ENCODE data around the gene CCDC178. TPM values are rescaled to one million over a fixed set of nuclear protein-coding genes. Genes with fewer than 3 reads are reported as not detected.

The CCDC178 gene
- total RNA-seq, 1 donor, result 0.72 TPM

DNA sequence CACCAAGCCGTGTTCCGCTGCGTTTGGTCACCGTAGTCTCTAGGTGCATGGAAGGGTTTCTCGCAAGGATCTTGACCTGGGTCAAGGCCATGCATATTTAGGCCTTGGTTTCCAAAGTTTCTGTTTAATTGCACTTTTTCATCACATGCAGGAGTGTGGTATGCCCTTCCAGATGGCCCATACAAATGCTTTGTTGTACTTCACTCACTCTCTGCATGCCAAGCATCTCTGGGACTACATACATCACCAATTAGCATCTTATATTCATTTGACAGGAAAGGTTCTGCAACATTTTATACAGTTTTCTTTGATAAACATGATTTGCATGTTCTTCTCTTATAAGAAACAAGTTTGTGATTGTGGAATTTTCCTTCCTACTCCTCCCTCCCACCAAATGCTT is 534.9 kb downstream of the CCDC178 start:
- no peak overlapping the region for H3K4me3 ChIP-seq (ENCODE audit: low read depth, low read length)
- DNase-seq (ENCODE audit: low read depth), result no peak
- TF ChIP-seq, protein P1, sequence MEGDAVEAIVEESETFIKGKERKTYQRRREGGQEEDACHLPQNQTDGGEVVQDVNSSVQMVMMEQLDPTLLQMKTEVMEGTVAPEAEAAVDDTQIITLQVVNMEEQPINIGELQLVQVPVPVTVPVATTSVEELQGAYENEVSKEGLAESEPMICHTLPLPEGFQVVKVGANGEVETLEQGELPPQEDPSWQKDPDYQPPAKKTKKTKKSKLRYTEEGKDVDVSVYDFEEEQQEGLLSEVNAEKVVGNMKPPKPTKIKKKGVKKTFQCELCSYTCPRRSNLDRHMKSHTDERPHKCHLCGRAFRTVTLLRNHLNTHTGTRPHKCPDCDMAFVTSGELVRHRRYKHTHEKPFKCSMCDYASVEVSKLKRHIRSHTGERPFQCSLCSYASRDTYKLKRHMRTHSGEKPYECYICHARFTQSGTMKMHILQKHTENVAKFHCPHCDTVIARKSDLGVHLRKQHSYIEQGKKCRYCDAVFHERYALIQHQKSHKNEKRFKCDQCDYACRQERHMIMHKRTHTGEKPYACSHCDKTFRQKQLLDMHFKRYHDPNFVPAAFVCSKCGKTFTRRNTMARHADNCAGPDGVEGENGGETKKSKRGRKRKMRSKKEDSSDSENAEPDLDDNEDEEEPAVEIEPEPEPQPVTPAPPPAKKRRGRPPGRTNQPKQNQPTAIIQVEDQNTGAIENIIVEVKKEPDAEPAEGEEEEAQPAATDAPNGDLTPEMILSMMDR (IDR thresholded peaks at IDR 0.05; ENCODE audit: insufficient read depth, low read length), result no peak

DNA sequence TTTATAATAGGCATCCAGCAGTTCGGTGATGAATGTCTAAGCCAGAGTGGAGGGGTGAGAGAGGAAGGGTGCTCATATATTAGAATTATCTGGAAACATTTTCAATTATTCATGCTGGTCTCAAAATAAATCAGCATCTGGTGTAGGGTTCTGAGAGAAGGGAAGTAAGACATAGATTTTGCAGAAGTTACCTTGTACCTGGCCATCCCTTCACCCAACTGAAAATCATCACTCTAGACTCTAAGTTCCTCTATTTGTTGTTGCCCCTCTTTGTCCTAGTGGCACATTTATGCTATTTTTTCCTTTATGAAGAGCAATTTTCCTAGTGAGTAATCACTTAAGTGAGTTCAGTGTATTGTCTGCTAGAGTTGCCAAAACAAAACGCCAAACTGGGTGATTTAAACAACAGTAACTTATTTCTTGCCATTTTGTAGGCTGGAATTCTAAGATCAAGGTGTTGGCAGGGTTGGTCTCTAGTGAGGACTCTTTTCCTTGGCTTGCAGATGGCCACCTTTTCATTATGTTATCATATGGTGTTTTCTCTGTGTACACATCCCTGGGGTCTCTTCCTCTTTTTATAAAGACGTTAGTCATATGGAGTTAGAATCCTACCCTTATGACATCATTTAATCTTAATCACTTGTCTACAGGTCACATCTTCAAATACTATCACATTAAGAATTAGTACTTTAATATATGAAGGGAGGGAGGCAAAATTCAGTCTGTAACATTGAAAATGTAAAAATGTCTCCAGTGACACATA is 537.8 kb downstream of the CCDC178 start:
- H3K4me3 ChIP-seq (ENCODE audit: low read depth, low read length), result no peak overlapping the region
- TF ChIP-seq, protein P1 (IDR thresholded peaks at IDR 0.05; ENCODE audit: insufficient read depth, low read length), result no peak
- DNase-seq (ENCODE audit: low read depth), result no peak

- DNase-seq (ENCODE audit: low read depth), result peak; percentile 54
- TF ChIP-seq, protein P1 (IDR thresholded peaks at IDR 0.05; ENCODE audit: insufficient read depth, low read length), result peak; percentile 45
Observed at GRCh38 chr18:32899819-32900218, 540.7 kb downstream of the CCDC178 start.

DNA sequence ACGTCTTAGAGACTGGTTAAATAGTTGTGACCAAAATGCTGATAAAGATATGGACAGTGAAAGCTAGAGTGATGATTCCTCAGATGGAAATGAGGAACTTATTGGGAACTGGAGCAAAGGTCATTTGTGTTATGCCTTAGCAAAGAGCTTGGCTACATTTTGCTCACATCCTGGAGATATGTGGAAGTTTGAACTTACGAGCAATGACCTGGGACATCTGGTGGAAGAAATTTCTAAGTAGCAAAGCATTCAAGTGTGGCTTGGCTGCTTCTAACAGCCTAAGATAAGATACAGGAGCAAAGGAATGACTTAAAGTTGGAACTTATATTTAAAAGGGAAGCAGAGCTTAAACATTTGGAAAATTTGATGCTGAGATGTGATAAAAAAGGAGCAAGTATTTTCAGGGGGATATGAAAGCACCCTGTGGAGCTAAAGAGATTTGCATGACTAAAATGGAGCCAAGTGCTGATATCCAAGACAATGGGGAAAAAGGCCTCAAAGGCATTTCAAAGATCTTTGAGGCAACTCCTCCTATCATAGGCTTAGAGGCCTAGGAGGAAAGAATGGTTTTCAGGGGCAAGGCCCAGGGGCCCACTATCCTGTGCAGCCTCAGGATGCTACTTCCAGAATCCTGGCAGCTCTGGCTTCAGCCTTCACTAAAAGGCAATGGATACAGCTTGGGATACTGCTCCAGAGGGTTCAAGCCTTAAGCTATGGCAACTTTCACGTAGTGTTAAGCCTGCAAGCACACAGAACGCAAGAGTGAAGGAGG is 543.6 kb downstream of the CCDC178 start:
- no peak overlapping the region for H3K4me3 ChIP-seq (ENCODE audit: low read depth, low read length)
- DNase-seq (ENCODE audit: low read depth), result peak; percentile 62
- TF ChIP-seq, protein P1 (IDR thresholded peaks at IDR 0.05; ENCODE audit: insufficient read depth, low read length), result no peak

More at GRCh38 chr18:32899819-32900218, 540.7 kb downstream of the CCDC178 start:
- H3K4me3 ChIP-seq (ENCODE audit: low read depth, low read length), result no peak overlapping the region

DNA sequence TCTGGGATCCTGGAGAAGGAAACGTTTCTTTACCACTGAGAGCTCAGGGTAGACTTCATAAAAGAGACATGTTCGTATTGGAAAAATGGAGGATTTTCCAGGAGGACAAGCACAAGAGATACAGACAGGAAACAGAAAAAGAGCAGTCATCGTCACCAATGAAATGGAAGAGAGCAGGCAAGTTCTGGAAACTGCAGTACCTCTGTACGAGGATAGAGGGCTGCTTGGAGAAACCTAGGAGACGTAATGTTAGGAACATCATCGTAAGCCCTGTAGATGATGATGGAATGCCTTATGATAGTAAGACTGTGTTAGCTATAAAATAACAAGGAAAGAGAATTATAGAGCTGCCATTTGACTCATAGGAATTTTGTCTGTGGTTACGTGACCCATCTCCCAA is 546.6 kb downstream of the CCDC178 start:
- no peak overlapping the region for H3K4me3 ChIP-seq (ENCODE audit: low read depth, low read length)
- TF ChIP-seq, protein P1 (IDR thresholded peaks at IDR 0.05; ENCODE audit: insufficient read depth, low read length), result peak; percentile 46
- no peak for DNase-seq (ENCODE audit: low read depth)

GRCh38 chr18:32891797-32892196 is 548.7 kb downstream of the CCDC178 start:
- no peak overlapping the region for H3K4me3 ChIP-seq (ENCODE audit: low read depth, low read length)
- peak; percentile 4 for DNase-seq (ENCODE audit: low read depth)
- TF ChIP-seq, protein P1 (IDR thresholded peaks at IDR 0.05; ENCODE audit: insufficient read depth, low read length), result no peak
